UCSD-AML1 (cell line): ENCODE data around the gene PSME3IP1.
A peak's percentile ranks its signal among the peaks of the same experiment; 100 is the strongest.
"Not testable (repeated sequence)": the region's sequence is repeated elsewhere in the genome, so short reads cannot be mapped to it uniquely, and the experiment has no call there.

Experiments used
- DNase-seq: peaks from one replicate; lab custom pipeline; 2025; ENCODE audit not compliant: unreplicated experiment; lab: John Stamatoyannopoulos, UW

PSME3IP1 gene

GRCh38 chr16:57185945-57186871, at the start of gene PSME3IP1, which contains the start of gene RSPRY1:
Gene PSME3IP1, minus strand, starts transcription at chr16:57186039. Its CDS starts 12,185 bp downstream, at chr16:57173854.
Gene RSPRY1, plus strand, starts transcription at chr16:57186329. Its CDS starts 18,330 bp downstream, at chr16:57204659.
- DNase-seq, result peak; percentile 99

GRCh38 chr16:57235128-57236021, 49.5 kb upstream of the PSME3IP1 start:
- DNase-seq, result no peak

GRCh38 chr16:57234707-57235092, 48.9 kb upstream of the PSME3IP1 start:
- DNase-seq, result no peak

- no peak for DNase-seq
Measured at GRCh38 chr16:57233944-57234706, 48.3 kb upstream of the PSME3IP1 start.

GRCh38 chr16:57231821-57232350, 46.0 kb upstream of the PSME3IP1 start:
- no peak for DNase-seq

- no peak for DNase-seq
Measured at GRCh38 chr16:57229079-57229478, 43.2 kb upstream of the PSME3IP1 start.

- no peak for DNase-seq
Measured at GRCh38 chr16:57226701-57227621, 41.1 kb upstream of the PSME3IP1 start.

- DNase-seq, result no peak
Measured at GRCh38 chr16:57225978-57226377, 40.1 kb upstream of the PSME3IP1 start.

- DNase-seq, result no peak
Measured at GRCh38 chr16:57224651-57225335, 39.0 kb upstream of the PSME3IP1 start.

- DNase-seq, result no peak
Measured at GRCh38 chr16:57223057-57223456, 37.2 kb upstream of the PSME3IP1 start.

- no peak for DNase-seq
Measured at GRCh38 chr16:57216968-57217367, 31.1 kb upstream of the PSME3IP1 start.

GRCh38 chr16:57213462-57213861, 27.6 kb upstream of the PSME3IP1 start:
- no peak for DNase-seq

- DNase-seq, result no peak
Measured at GRCh38 chr16:57209780-57210179, 23.9 kb upstream of the PSME3IP1 start.

- no peak for DNase-seq
Measured at GRCh38 chr16:57208926-57209325, 23.1 kb upstream of the PSME3IP1 start.

- DNase-seq, result no peak
Measured at GRCh38 chr16:57204675-57205074, 18.8 kb upstream of the PSME3IP1 start.

- no peak for DNase-seq
Measured at GRCh38 chr16:57203451-57203850, 17.6 kb upstream of the PSME3IP1 start.

GRCh38 chr16:57202095-57202886, 16.5 kb upstream of the PSME3IP1 start:
- DNase-seq, result no peak

- DNase-seq, result not testable (repeated sequence)
Measured at GRCh38 chr16:57200926-57201325, 15.1 kb upstream of the PSME3IP1 start.
